Activated CD8-positive, alpha-beta memory T cell treated with anti-CD3 and anti-CD28 coated beads for 48 hours (primary cell): Measurements from ENCODE around the gene KIF1A.
"Not testable (repeated sequence)": the region's sequence is repeated elsewhere in the genome, so short reads cannot be mapped to it uniquely, and the experiment has no call there.

Experiments
- DNase-seq, 3 experiments: peaks; one replicate each; pipeline ENCODE4 v3.0.0-alpha.2; 2020; ENCODE audit warnings: low read depth in 2 of 3, low spot score in 2 of 3

KIF1A gene

DNA sequence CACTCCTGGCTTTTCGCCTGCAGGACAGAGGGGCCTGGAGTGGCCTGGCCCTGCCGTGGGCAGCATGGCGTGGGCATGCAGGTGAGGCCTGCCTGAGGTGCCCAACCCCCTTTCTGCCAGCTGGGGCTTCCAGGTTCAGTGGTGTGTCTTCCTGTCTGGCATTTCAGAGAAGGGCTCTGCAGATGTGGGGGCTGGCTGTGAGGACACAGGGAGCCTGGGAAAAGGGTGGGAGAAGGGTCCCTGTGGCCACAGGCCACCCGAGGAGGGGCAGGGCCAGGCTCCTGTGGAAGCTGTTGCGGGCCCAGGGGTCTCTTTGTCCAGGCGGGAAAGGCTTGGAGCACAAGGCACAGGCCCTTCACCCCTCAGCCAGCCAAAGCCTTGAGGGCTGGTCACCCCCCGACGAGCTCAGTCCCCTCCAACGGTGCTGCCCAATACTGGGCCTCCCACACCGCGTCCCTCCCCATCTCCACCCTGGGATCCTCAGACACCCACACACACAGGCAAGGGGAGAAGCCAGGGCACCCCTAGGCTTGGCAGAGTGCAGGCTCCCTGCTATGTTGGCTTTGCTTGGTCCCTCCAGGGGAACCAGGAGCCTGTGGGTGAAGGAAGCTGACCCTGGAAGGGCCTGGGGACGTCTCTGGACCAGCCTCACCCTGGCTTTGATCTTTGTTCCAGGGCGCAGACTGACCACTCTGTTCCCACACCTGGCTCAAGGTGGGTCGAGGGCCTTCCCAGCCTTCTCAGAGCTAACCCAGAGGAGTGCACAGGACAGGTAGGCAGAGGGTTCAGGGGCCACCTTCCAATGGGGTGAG lies 132.1 kb downstream of the KIF1A start:
- no peak for DNase-seq

DNA sequence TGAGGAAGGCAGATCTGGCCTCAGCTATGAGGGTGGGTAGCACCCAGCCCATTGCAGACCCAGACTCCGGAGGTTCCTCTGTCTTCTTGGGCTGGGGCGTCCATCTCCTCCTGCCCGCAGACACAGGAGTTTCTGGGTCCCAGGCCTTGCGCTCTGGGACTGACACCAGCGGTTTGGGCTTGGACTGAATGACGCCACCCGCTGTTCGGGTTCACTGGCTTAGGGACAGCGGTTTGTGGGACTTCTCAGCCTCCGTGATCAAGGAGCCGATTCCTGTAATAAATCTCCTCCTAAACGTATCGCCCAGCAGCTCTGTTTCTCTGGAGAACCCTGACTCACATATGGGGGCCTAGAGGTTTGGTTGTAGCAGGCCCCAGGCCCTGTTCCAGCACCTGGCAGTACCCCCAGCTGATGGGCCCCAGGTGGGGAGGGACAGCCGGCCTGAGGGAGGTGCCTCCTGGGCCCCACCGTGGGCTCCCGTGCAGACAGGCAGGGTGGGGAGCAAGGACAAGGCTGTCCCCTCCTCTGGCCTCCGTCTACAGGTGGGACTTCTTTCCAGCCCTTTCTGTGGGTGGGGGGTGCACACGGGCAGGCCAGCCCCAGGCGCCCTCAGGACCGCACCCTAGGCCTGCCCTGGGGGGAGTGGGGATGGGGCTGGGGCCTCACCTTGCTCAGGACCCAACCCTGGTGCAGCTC lies 132.8 kb downstream of the KIF1A start:
- DNase-seq: no peak

DNA sequence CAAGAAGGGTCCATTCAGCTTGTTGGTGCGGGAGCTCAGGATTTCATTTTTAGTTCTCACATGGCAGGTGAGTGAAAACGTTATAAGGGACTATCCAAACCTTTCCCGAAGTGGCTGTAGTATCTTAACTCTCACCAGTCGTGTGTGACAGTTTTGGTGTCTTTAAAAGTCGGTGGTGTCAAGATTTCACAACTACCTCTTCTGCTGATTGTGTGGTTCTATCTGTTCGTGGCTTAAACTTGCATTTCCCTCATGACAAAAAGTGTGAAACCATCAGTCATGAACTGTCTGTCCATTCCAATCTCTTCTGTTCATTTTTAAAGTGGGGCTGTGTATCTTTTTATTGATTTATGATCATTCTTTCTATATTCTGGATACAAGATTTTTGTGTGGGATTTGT lies 133.6 kb downstream of the KIF1A start:
- DNase-seq: no peak

DNA sequence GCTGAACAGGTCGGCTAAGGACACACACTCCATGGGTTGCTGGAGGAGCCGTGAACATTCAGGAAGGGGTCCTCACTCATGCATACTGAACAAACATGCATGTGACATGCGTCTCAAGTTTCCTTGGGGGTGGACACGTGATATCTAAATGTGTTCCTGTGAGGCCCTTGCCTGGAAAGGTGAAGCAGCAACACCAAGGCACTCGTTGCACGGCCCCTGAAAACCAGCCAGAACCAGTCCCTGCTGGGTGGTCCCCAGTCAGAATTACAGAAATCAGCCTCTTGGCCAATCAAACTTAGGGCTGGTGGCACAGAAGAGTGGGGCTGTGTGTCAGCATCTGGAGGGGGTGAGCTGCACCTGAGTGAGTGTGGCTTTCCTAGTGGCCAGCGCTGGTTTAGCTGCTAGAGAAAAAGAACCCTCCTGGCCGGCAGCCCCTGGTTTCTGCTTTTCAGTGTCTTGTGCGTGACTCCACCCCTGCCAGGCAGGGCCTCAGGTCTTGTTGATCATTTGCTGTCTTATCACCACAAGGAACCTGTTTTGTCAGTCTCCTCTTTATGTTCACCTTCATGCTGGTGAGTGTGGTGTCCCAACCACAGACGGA lies 134.1 kb downstream of the KIF1A start:
- DNase-seq: no peak

DNA sequence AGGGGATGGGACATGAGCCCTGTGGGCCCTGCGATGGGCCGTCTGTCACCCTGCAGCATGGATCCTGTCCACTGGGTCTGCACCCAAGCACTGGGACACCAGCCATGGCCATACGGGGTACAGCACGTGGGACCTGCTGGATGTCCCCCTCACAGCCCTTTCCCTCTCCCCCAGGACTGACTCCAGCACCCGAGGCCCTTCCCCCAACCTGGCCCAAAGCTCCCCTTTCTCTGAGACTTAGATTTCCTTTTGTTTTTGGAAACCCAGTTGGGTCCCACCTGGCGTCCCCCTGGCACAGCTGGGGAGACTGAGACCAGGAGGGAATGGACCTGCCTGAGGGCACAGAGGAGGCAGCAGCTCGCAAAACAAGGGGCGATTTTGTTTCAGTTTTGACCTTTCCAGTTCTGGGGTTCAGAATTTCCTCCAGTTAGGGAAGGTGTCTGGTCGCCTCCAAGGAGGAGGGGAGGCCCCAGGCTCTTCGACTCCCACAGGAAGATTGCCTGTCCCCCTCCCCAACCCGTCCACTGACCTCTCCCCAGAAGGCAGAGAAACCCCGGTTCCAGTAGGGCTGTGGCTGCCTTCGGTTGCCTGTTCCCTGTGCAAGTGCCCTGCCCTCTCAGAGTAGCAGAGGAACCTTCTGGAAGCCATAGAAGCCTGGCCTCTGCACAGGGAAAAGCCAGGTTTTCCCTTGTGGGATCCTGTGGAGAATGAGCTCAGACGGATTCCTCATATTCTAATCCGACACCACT lies 135.9 kb downstream of the KIF1A start:
- not testable (repeated sequence) for DNase-seq

DNA sequence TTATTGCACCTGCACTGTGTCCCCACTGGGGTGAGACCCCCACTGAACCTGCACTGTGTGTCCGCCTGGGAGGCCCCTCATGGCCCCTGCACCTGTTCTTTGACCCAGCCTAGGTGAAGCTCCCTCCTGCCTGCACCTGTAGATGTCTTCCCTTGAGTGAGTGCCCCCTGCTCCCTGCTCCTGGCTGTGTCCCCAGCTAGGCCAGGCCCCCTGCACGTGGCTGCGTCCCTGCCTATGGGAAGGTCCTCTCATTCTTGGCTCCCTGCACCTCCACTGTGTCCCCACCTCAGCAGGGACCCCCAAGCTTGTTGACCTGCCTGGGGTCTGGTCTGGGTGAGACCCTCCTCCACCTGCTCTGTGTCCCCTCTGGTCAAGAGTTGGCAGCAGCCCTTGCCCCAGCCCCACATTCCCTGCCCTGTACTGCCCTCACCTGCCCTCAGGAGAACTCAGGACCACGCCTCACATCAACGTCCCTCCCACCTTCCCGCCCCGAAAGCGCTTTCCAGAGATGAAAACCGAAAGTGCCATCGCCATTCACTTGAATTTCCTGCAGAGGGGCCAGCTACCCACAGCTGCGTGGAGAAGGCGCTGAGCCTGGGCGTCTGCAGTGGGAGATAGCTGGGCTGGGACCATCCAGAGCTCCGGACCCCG lies 136.6 kb downstream of the KIF1A start:
- DNase-seq: not testable (repeated sequence)

DNA sequence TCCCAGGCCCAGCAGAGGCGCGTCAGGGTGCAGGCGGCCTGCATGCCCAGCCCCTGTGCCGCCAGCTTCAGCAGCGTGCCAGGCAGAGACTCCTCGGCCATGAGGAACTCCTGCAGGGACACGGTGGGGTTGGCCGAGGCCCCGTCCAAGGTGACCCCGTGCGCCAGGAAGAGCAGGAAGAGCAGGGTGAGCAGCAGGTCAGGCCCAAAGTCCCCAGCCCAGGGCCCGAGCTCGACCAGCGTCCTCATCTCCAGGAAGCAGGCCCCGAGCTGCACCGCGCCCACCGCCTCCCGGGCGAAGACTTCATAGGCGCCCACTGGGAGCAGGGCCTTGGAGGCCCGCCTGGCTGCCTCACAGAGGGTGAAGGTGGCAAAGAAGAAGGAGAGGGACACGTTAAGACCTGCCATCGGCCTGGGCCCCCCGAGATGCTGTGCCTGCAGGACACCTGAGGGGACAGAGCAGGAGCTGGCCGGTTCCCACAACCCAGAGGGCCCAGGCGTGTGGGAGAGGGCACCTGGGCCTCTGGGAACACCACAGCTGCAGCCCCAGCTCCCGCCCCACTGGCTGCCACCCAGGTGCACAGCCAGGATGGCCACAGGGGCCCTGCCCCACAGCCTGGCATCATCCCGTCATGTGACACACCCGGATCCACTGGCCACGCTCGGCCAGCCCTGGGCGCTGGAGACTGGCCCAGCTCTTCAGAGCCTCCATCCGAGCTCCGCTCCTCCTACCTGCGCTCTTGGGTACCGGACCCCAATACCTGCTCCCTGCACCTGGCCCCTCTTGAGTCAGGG lies 137.4 kb downstream of the KIF1A start, which contains the start of gene AQP12B:
Gene AQP12B (minus strand): TSS at position 455 of the 794 bp plus-strand sequence. CDS start 48 bp downstream, at position 407.
- not testable (repeated sequence) for DNase-seq

DNA sequence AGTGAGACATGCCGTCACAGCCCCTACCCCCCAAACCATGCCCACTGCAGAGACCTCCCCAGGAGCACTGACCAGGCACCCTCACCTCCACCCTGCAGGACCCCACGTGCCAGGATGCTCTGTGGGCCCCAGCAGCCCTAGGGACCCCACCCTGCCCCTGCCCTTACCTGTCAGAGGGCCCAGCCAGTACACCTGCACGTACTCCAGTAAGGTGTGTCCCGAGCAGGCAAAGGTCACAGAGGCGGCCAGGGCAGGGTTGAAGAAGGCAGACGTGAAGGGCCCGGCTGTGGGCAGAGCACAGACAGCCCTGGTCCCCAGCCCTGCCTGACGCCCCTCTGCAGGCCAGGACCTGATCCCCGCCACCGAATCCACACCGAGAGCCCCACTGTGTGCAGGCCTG lies 139.8 kb downstream of the KIF1A start:
- DNase-seq: not testable (repeated sequence)

DNA sequence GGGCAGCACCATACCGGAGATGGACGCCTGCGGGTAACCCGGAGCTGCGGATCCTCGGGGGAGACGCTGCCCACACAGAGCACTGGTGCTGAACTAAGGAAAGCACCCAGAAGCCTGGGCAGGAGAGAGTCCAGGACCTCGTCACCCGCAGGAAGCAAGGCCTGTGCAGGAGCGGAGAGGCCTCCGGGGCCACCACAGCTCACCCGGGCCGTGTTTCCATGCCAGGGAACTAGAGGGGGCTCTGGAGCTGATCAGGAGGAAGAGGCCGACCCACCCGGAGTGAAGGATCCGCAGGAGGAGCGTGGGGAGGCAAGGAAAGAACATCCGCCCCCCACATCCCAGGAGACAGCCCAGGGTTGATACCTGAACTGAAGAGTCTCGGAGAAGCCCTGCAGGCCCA lies 141.1 kb downstream of the KIF1A start:
- not testable (repeated sequence) for DNase-seq

DNA sequence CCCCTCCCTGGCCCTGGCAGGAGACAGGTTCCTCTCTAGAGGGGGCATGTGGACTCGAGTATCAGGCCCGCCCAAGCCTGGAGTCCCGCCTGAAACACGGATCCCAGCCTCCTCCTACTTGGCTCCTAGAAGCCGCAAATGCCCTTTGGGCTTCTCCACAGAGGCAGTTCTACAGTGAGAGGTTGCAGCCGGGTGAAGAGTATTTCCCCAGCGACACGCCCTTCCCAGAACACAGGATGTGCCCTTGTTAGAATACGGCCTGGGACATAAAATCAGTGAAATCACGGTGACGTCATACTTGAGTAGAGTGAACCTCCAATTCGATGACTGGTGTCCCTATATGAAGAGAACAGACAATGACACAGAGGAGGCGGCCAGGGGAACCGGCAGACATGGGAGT lies 142.0 kb downstream of the KIF1A start:
- DNase-seq: not testable (repeated sequence)

DNA sequence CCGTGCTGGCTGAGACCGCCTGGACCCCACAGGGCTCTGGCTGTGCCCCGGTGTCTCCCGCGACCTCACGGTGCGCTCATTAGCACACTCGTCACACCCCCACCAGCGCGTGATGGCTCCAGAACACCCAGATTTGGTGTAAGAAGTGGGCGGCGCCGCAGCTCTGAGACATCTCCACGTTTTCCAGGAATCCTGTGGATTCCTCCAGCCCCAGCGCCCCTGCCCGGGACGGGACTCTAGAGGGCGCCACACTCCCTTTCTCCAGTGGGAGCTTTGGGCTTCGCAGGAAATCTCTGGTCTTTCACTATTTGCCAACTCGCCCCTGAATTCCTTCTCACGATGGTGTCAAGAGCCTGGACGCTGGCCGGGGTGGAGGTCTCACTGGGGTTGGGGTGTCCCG lies 144.7 kb downstream of the KIF1A start:
- DNase-seq: not testable (repeated sequence)

DNA sequence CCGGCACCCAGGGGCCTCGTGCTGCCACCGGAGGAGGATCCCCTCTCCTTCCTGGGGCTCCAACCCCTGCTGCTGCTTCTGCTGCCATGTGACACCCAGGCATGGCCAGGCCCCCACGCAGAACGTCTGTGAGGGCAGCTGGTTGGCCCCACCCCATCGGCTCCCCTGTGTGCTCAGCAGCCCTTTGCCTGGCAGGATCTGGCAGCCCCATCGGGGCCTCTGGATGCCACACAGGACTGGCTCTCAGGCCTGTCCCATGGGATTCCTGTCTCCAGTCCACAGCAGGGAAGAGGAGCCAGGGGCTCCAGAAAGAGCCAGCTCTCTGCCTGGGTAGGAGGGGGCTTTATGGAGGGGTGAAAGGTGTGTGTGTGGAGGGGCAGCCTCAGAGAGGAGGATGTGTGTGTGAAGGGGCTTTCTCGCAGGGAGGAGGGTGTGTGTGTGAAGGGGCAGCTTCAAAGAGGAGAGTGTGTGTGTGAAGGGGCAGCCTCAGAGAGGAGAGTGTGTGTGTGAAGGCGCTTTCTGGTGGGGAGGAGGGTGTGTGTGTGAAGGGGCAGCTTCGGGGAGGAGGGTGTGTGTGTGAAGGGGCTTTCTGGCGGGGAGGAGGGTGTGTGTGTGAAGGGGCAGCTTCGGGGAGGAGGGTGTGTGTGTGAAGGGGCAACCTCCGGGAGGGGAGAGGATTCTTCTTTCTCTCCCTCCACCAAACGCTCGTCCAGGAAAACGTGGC lies 145.4 kb downstream of the KIF1A start:
- DNase-seq: not testable (repeated sequence)

DNA sequence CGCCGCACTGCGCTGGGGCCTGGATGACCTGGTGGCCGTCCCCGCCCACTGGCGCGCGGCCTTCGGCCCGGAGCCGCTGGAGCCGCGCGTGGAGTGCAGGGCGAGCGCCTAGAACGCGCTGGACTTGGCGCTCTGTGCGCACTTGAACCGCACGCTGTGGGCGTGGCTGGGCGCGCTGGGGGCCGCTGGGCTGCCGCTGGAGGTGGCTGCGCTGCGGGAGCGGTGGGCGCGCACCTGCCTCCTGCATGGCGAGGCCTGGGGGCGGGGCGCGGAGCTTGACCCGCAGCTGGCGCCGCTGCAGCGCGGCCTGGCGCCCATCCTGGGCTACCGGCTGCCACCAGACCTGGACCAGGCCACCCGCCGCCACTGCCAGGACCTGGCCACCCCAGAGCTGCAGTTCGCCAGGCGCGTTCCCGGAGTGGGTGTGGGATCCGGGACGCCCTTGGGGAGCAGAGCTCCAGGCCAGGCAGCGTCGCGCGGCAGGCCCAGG lies 147.3 kb downstream of the KIF1A start:
- no peak for DNase-seq

DNA sequence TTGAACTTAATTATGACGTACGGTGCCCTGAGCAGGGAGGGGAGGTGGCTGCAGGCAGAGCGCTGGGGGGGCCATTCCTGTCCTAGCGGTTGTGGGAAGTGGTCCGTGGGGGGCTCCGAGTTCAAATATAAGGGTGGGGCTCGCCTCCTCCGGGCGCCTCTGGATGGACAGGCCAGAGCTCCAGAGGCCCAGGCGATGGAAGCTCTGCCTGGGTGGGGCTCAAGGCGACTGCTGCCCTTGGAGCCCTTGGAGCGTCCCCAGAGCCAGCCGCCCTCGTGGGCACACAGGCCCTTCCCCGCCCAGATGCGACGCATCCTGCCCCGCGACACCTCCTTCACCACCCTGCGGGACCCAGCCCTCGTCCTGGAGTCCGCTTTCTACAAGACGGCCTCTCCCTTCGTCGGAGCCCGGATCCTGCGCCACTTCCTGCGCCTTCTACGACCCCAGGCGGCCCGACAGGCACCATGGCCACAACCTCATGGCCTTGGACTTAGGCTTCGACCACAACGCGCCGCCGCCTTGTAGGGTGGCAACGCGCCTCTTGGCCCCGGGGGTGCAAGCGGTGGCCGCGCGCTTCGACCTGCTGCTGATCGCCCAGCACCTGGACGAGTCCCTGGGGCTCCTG lies 147.8 kb downstream of the KIF1A start:
- DNase-seq: no peak

DNA sequence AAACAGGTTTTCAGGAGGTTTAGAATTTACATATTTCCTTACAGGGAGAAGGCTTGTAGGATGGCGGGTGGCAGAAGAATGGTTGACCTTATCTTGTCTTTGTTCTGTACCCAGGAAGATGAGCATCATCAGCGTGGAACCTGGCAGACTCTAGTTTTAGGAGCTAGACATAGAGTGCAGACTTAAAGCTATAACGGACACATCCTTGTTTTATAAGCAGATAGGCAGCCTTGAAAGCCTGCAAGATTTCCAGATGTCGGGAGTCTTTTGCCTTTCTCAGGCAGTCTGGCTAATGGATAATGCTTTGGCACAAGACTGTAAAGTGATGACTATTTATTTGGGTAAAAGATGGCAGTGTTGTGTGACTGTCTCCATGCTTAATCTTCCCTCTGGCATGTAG lies 149.1 kb downstream of the KIF1A start:
- no peak for DNase-seq

DNA sequence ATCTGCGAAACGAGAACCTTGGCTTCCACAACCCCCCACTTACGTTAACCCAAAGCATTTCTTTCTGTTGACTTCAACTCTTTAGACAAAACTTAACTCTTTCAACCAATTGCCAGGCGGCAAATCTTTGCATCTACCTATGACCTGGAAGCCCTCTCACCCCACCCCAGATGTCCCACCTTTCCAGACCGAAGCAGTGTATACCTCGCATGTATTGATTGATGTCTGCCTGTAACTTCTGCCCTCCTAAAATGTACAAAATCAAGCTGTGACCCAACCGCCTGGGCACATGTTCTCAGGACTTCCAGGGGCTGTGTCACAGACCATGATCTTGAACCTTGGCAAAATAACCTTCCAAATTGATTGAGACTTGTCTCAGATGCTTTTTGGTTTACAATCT lies 149.6 kb downstream of the KIF1A start:
- DNase-seq: no peak

DNA sequence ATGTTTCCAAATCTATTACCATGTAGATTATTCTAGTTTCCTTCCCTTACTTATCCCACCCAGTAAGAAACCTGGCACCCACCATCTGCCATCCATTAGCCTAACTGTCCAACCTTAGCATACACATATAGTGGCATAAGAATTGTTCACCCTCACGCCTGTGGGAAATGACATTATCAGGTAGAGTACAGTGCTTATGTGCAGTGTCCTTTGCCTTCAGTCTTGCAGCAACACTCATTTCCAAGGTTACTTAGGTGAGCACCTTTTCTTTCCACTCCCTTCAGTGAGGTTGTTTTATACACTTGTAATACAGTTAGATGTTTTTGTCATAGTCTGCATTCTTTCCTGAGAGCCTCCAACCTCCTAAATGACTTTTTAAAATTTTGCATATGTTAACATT lies 155.4 kb downstream of the KIF1A start:
- no peak for DNase-seq
